ENCODE data around the gene LDB1.

Gene LDB1

DNA sequence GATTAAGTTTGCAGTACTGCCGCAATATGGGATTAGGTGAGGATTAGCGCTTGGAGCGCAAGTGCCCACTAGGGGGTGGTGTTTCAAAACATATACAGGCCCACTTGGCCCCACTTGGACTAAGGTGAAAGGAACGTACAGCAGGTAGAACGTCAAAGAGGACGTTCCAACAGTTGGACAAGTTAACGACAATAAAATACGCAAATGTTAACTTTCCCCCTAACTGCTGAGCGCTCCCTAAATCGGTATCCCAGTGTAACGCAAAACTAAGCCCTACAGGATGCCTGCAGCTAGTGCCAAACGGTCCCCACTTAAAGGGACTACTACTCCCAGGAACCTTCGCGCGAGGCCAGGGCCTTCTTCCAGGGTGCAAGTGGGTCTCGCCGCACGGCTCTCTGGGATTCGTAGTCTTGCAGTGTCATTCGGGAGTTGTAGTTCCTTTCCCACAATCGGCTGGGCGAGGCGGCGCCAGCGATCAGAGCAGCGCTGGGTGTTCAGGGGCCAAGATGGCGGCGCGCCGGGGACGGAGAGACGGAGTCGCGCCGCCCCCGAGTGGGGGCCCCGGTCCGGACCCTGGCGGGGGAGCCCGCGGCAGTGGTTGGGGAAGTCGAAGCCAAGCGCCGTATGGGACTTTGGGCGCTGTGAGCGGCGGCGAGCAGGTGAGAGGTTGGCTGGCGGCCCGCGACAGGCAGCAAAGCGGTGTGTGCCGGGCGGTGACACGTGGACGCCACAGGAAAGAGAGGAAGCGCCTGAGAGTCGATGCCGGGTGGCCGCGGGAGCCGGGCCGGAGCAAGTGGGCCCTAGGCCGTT lies 12.6 kb upstream of the LDB1 start, which contains the start of gene PPRC1:
Gene PPRC1, plus strand, starts transcription at position 478 of the 810 bp plus-strand sequence. Its CDS starts 29 bp downstream, at position 507.
- Histone ChIP-seq H3K27ac (replicated peaks) (peak within 1 kb of the TSS; percentile 96), H3K4me3 (replicated peaks; ENCODE audit: insufficient read depth, low read length) (peak within 1 kb of the TSS; percentile 93), H3K27me3 (ENCODE audit: insufficient read depth, poor library complexity, severe bottlenecking) (no peaks in the 10 kb centered on the region)
- peak; percentile 99 to 100 for DNase-seq (ENCODE audit: low read depth in 1 of 2, low spot score in 1 of 2)
- TF ChIP-seq, protein P1, sequence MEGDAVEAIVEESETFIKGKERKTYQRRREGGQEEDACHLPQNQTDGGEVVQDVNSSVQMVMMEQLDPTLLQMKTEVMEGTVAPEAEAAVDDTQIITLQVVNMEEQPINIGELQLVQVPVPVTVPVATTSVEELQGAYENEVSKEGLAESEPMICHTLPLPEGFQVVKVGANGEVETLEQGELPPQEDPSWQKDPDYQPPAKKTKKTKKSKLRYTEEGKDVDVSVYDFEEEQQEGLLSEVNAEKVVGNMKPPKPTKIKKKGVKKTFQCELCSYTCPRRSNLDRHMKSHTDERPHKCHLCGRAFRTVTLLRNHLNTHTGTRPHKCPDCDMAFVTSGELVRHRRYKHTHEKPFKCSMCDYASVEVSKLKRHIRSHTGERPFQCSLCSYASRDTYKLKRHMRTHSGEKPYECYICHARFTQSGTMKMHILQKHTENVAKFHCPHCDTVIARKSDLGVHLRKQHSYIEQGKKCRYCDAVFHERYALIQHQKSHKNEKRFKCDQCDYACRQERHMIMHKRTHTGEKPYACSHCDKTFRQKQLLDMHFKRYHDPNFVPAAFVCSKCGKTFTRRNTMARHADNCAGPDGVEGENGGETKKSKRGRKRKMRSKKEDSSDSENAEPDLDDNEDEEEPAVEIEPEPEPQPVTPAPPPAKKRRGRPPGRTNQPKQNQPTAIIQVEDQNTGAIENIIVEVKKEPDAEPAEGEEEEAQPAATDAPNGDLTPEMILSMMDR (IDR thresholded peaks at IDR 0.05; ENCODE audit: insufficient read depth, low read length): peak; percentile 81
- TF ChIP-seq POLR2AphosphoS5 (IDR thresholded peaks at IDR 0.05; ENCODE audit: low read depth): peak; percentile 71; the same call in 1 of the 2 replicates
- TF ChIP-seq SPI1 (IDR thresholded peaks at IDR 0.05; ENCODE audit: borderline replicate concordance, low read depth): no peak
- TF ChIP-seq REST (IDR thresholded peaks at IDR 0.05; ENCODE audit: insufficient replicate concordance, low read depth): peak; percentile 67
- TF ChIP-seq GABPA (IDR thresholded peaks at IDR 0.05; ENCODE audit: low read depth): peak; percentile 52; the same call in 1 of the 2 replicates

DNA sequence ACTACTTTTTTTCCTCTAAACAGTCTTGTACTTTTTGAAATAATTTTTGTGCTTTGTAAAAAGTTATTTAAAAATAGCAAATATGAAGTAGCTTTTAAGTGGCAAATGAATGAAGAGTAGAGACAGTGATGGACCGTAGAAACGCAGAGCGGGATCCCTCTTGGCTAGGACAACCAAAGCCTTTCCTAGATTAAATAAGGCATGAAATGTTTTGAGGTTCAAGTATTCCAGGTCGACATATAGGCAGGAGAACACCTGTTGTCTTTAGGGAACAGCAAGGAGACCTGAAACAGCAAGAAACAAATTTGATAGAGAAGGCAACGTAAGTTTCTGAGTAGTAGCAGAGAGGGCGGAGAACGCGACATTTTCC lies 12.0 kb upstream of the LDB1 start:
- TF ChIP-seq SPI1 (IDR thresholded peaks at IDR 0.05; ENCODE audit: borderline replicate concordance, low read depth): no peak
- no peak for TF ChIP-seq GABPA (IDR thresholded peaks at IDR 0.05; ENCODE audit: low read depth)
- TF ChIP-seq REST (IDR thresholded peaks at IDR 0.05; ENCODE audit: insufficient replicate concordance, low read depth): no peak
- TF ChIP-seq, protein P1 (IDR thresholded peaks at IDR 0.05; ENCODE audit: insufficient read depth, low read length): no peak
- TF ChIP-seq POLR2AphosphoS5 (IDR thresholded peaks at IDR 0.05; ENCODE audit: low read depth): no peak
- Histone ChIP-seq H3K27ac (replicated peaks) (peak overlapping the region; percentile 96), H3K4me3 (replicated peaks; ENCODE audit: insufficient read depth, low read length) (peak overlapping the region; percentile 9), H3K27me3 (ENCODE audit: insufficient read depth, poor library complexity, severe bottlenecking) (no peaks in the 10 kb centered on the region)
- DNase-seq (ENCODE audit: low read depth in 1 of 2, low spot score in 1 of 2): no peak

- peak overlapping the region; percentile 96 for H3K27ac ChIP-seq (replicated peaks)
- no peak for TF ChIP-seq GABPA (IDR thresholded peaks at IDR 0.05; ENCODE audit: low read depth)
- TF ChIP-seq, protein P1 (IDR thresholded peaks at IDR 0.05; ENCODE audit: insufficient read depth, low read length): no peak
- TF ChIP-seq SPI1 (IDR thresholded peaks at IDR 0.05; ENCODE audit: borderline replicate concordance, low read depth): no peak
- no peak for TF ChIP-seq POLR2AphosphoS5 (IDR thresholded peaks at IDR 0.05; ENCODE audit: low read depth)
- TF ChIP-seq REST (IDR thresholded peaks at IDR 0.05; ENCODE audit: insufficient replicate concordance, low read depth): no peak
- H3K4me3 ChIP-seq (replicated peaks; ENCODE audit: insufficient read depth, low read length): no peak overlapping the region
- DNase-seq (ENCODE audit: low read depth in 1 of 2, low spot score in 1 of 2): no peak
- H3K27me3 ChIP-seq (ENCODE audit: insufficient read depth, poor library complexity, severe bottlenecking): no peaks in the 10 kb centered on the region
Observed at GRCh38 chr10:102131286-102132170, 11.4 kb upstream of the LDB1 start.
